ENCODE data around the gene WDR26.

GRCh38 chr1:224407571-224408293 lies 26.9 kb downstream of the WDR26 start:
- no peak for TF ChIP-seq TAF1 (IDR thresholded peaks at IDR 0.05; ENCODE audit: low read depth)
- TF ChIP-seq TCF12 (IDR thresholded peaks at IDR 0.05; ENCODE audit: low read depth) = no peak
- no peak for TF ChIP-seq EP300 (IDR thresholded peaks at IDR 0.05; ENCODE audit: borderline replicate concordance)
- no peak for TF ChIP-seq MAX (IDR thresholded peaks at IDR 0.05)
- TF ChIP-seq TEAD4 (IDR thresholded peaks at IDR 0.05) = no peak
- TF ChIP-seq REST (IDR thresholded peaks at IDR 0.05; ENCODE audit: low read depth) = no peak
- TF ChIP-seq FOXM1 (IDR thresholded peaks at IDR 0.05; ENCODE audit: borderline replicate concordance, low read depth) = no peak
- TF ChIP-seq USF1 (IDR thresholded peaks at IDR 0.05) = no peak
- TF ChIP-seq EGR1 (IDR thresholded peaks at IDR 0.05) = no peak
- no peak for TF ChIP-seq CEBPB (IDR thresholded peaks at IDR 0.05)
- no peak for TF ChIP-seq YY1 (IDR thresholded peaks at IDR 0.05; ENCODE audit: low read depth)
- no peak for TF ChIP-seq CREB1 (IDR thresholded peaks at IDR 0.05; ENCODE audit: low read depth)
- TF ChIP-seq ZBTB7A (IDR thresholded peaks at IDR 0.05; ENCODE audit: low read depth) = no peak
- TF ChIP-seq RAD21 (IDR thresholded peaks at IDR 0.05; ENCODE audit: low read depth) = no peak
